K562 (cell line): ENCODE data around the gene TLDC2. TPM values are rescaled to one million over a fixed set of nuclear protein-coding genes. Genes with fewer than 3 reads are reported as not detected.

ENCODE experiments used
- ATAC-seq: fragments of 200-7000 bp; cut with Tn5 transposase; 3 replicates; pipeline ENCODE4 v1.9.1; 2020; ENCODE audit warnings: moderate library complexity
- BruUV-seq: library from RNA; stranded (reverse); fragments of 400-500 nt; replicated peaks from 2 replicates; lab custom pipeline; 2021; lab: Mats Ljungman, UMichigan
- CTCF ChIA-PET: fragments of 300-600 bp; formaldehyde crosslinking; extraction: SDS; loops from one replicate; lab custom pipeline; 2021; ENCODE audit warnings: low intra/inter-chr PET ratio; lab: Yijun Ruan, JAX
- POLR2A ChIA-PET: fragments of 300-600, 350-650 bp; sonication (Branson Sonifier 250); formaldehyde crosslinking; extraction: SDS; loops from one replicate; lab custom pipeline; 2021; ENCODE audit warnings: antibody characterized with exemption, inconsistent platforms; lab: Yijun Ruan, JAX
- DNase-seq, 4 experiments: peaks; one replicate each; pipeline versions ENCODE4 v3.0.0 to v3.0.0-alpha.2; 2011 to 2018; ENCODE audit warnings: low spot score in 3 of 4, mixed read lengths in 3 of 4; ENCODE audit errors: extremely low read depth in 1 of 4
- FAIRE-seq: peaks from 2 replicates; lab custom pipeline; 2011; peaks lifted over from hg19 to GRCh38; lab: Jason Lieb, UNC
- H2AFZ ChIP-seq: 2 replicates; pipeline ENCODE4 v1.6.0; 2011; ENCODE audit warnings: low read depth, low read length, control low read depth, inconsistent platforms
- H3K27ac ChIP-seq: fragments of 200-600 bp; 3 replicates; pipeline ENCODE4 v1.8.0; 2011; ENCODE audit warnings: low read depth, mild to moderate bottlenecking, control low read depth, inconsistent platforms, low read length, moderate library complexity, mixed read lengths; ENCODE audit errors: extremely low read depth
- H3K27me3 ChIP-seq, 2 experiments: fragments of 300-600 bp in 1 of 2; 2 replicates in 1 of 2; 3 replicates in 1 of 2; pipeline versions ENCODE4 v1.6.0 to v1.8.0; 2011; ENCODE audit warnings: inconsistent platforms in 2 of 2, low read length in 2 of 2, mild to moderate bottlenecking in 1 of 2, mixed read lengths in 1 of 2, moderate library complexity in 1 of 2; ENCODE audit not compliant: control insufficient read depth in 2 of 2, insufficient read depth in 2 of 2
- H3K36me3 ChIP-seq: fragments of 300-600 bp; 3 replicates; pipeline ENCODE4 v1.8.0; 2011; ENCODE audit warnings: mild to moderate bottlenecking, low read length, inconsistent platforms; ENCODE audit not compliant: control insufficient read depth, insufficient read depth
- H3K4me1 ChIP-seq, 2 experiments: fragments of 200-600 bp in 1 of 2; replicated peaks in 1 of 2; 2 replicates in 1 of 2; 3 replicates in 1 of 2; pipeline versions ENCODE4 v1.5.1 to v1.8.0; 2011; ENCODE audit warnings: inconsistent platforms in 2 of 2, low read length in 2 of 2, mild to moderate bottlenecking in 1 of 2, mixed read lengths in 1 of 2, moderate library complexity in 1 of 2; ENCODE audit not compliant: control insufficient read depth in 2 of 2, insufficient read depth in 2 of 2
- H3K4me2 ChIP-seq: 2 replicates; pipeline ENCODE4 v1.6.1; 2011; ENCODE audit warnings: low read length, control low read depth, inconsistent platforms, mixed read lengths; ENCODE audit not compliant: insufficient read depth
- H3K4me3 ChIP-seq: fragments of 200-600 bp; sonication (generic), shearing (Covaris generic); 2 replicates; pipeline ENCODE4 v1.5.1; 2016; ENCODE audit warnings: control low read depth, inconsistent platforms
- H3K79me2 ChIP-seq: fragments of 200-600 bp; 3 replicates; pipeline ENCODE4 v1.8.0; 2011; ENCODE audit warnings: low read length, inconsistent platforms; ENCODE audit not compliant: control insufficient read depth, insufficient read depth
- H3K9ac ChIP-seq, 2 experiments: 2 replicates each; pipeline versions ENCODE4 v1.6.0 to v1.6.1; 2011; ENCODE audit warnings: low read depth in 2 of 2, low read length in 2 of 2, control low read depth in 1 of 2, inconsistent platforms in 1 of 2, mild to moderate bottlenecking in 1 of 2, mixed read lengths in 1 of 2; ENCODE audit not compliant: insufficient read depth in 1 of 2
- H3K9me1 ChIP-seq: one replicate; pipeline ENCODE4 v1.6.0; 2011; ENCODE audit warnings: inconsistent platforms, mild to moderate bottlenecking, low read length, moderate library complexity; ENCODE audit not compliant: control insufficient read depth, insufficient read depth
- H3K9me3 ChIP-seq: replicated peaks from 2 replicates; pipeline ENCODE4 v1.5.1; 2011; ENCODE audit warnings: low read depth, low read length, inconsistent platforms; ENCODE audit not compliant: control insufficient read depth, insufficient read depth
- H4K20me1 ChIP-seq: replicated peaks from 2 replicates; pipeline ENCODE4 v1.6.1; 2011; ENCODE audit warnings: low read length, inconsistent platforms, mixed read lengths; ENCODE audit not compliant: control insufficient read depth, insufficient read depth
- ATF1 ChIP-seq, 2 experiments: fragments of 450-650 bp in 1 of 2; IDR thresholded peaks; 2 replicates each; pipeline ENCODE4 v1.6.1; 2016; ENCODE audit warnings: missing compliant biosample characterization in 1 of 2, missing genetic modification characterization in 1 of 2
- NR2C1 ChIP-seq, 2 experiments: fragments of 450-650 bp; IDR thresholded peaks; 2 replicates each; pipeline ENCODE4 v1.6.1; 2017; ENCODE audit warnings: mild to moderate bottlenecking in 2 of 2, antibody characterized with exemption in 1 of 2, inconsistent platforms in 1 of 2, missing compliant biosample characterization in 1 of 2, missing genetic modification characterization in 1 of 2
- NR2C2 ChIP-seq, 2 experiments: fragments of 200-800 bp in 1 of 2; sonication (Bioruptor generic) in 1 of 2; sonication (generic) in 1 of 2; formaldehyde crosslinking in 1 of 2; IDR thresholded peaks; 2 replicates each; pipeline versions ENCODE4 v1.6.1 to v1.8.0; 2016 to 2022; ENCODE audit warnings: mild to moderate bottlenecking in 1 of 2, missing compliant biosample characterization in 1 of 2, missing genetic modification characterization in 1 of 2, missing genetic modification reagents in 1 of 2
- RBM25 ChIP-seq: fragments of 200-400 bp; formaldehyde crosslinking; IDR thresholded peaks from 2 replicates; pipeline ENCODE4 v1.6.1; 2018; ENCODE audit warnings: low read length, low read depth, moderate library complexity; ENCODE audit not compliant: severe bottlenecking
- SMAD1 ChIP-seq: fragments of 150-350 bp; IDR thresholded peaks from 2 replicates; pipeline ENCODE4 v1.6.1; 2014; ENCODE audit warnings: low read length, low read depth; ENCODE audit not compliant: partially characterized antibody
- SNRNP70 ChIP-seq: fragments of 200-400 bp; formaldehyde crosslinking; optimal IDR thresholded peaks from 2 replicates; pipeline ENCODE3; 2017; ENCODE audit warnings: low read depth, low read length
- WGBS: fragments of 100-300 bp; shearing (Covaris generic); methylation state at CpG from one replicate; pipeline ENCODE4 v1.1.6; 2016; ENCODE audit warnings: low coverage, mixed read lengths; ENCODE audit not compliant: insufficient coverage; ENCODE audit errors: missing lambda C conversion rate; 5-methylcytosine and 5-hydroxymethylcytosine counted together
- in situ Hi-C: fragments of 300-500 bp; cut with MboI; formaldehyde crosslinking; loops from 4 replicates; pipeline ENCODE4 v1.15.0; 2018; ENCODE audit warnings: inconsistent platforms, mixed read lengths
- intact Hi-C: fragments of 100-400 bp; cut with micrococcal nuclease; formaldehyde crosslinking; loops from 2 replicates; pipeline ENCODE4 v1.14.2; 2022
- polyA plus RNA-seq, 8 experiments: library from polyadenylated mRNA; depleted of rRNA in 4 of 8; stranded (reverse) in 5 of 8; unstranded in 3 of 8; fragments of >200 nt; fragmentation: Nextera tagmentation in 2 of 8; fragmentation: Illumina TruSeq in 1 of 8; extraction: Ambion mirVana in 2 of 8; extraction: Trizol in 1 of 8; gene quantifications; 2 replicates each; pipeline versions ENCODE4 v1.2.1 to v1.2.3, GENCODE V29; 2011 to 2014; ENCODE audit warnings: inconsistent platforms in 1 of 8, missing spikeins in 1 of 8
- total RNA-seq, 7 experiments: library from RNA; depleted of rRNA in 6 of 7; stranded (reverse); fragments of >200 nt in 6 of 7; fragmentation: Illumina TruSeq in 2 of 7; extraction: Trizol in 2 of 7; gene quantifications; 2 replicates each; pipeline versions ENCODE4 v1.2.1 to v1.2.3, GENCODE V29; 2011 to 2021; ENCODE audit warnings: low replicate concordance in 1 of 7
- TF ChIP-seq, protein P1 (sequence below): fragments of 200-800 bp; sonication (Bioruptor generic); IDR thresholded peaks from 2 replicates; pipeline ENCODE4 v1.6.1; 2016; ENCODE audit warnings: missing genetic modification characterization, missing compliant biosample characterization
- TF ChIP-seq, protein P2 (sequence below): fragments of 250-450 bp; sonication (Bioruptor Pico); IDR thresholded peaks from 2 replicates; pipeline ENCODE4 v1.8.0; 2022; ENCODE audit warnings: inconsistent platforms

The TLDC2 gene
- total and polyA plus RNA-seq, 9 of the 15 experiments (the other 6 are each of a cell fraction or from before 2014, with no cell fraction given), result not detected

DNA sequence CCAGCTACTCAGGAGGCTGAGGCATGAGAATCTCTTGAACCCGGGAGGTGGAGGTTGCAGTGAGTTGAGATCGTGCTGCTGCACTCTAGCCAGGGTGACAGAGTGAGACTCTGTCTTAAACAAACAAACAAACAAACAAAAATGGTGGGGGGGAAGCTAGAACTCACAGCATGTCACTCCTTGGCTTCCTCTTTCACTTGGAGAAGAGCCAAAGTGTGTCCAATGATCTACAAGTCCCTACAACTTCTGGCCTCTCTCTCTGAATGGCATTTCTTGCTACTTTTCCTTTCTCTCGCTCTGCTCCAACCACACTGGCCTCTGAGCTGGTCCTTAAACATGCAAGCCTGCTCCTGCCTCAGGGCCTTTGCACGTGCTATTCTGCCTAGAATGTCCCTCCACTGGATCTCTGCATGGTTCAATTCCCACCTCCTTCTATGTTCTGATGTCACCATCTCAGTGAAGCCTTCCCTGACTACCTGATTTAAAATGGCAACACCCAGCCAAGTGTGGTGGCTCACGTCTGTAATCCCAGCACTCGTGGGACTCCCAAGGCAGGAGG is 8.1 kb downstream of the TLDC2 start (continued):
- TF ChIP-seq RBM25, result peak; percentile 61

DNA sequence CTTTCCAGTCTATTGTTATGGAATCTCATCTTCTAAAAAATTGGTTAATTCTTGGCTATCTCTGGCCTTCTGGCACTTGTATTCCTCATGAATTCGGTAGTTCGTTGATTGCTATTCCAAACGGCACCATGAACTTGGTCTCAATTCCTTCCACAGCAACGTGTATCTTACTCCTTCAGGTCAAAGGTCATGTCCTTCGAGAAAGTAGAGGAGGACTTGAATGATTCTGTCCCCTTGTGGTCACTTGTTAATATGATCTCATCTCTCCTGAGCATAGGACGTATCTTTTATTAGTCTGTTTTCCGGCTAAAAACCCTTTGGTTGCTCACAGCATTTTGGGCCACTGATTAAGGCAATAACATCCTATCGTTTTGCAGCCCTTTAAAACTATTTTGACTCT is 9.4 kb downstream of the TLDC2 start:
- Histone ChIP-seq H3K9ac (no peak overlapping the region), H3K36me3 (no peaks in the 10 kb centered on the region), H4K20me1 (peaks cover 6% of the 10 kb centered on the region; the same call in 1 of the 2 replicates), H3K4me3 (no peak overlapping the region), H3K27ac (no peak overlapping the region), H3K4me2 (no peak overlapping the region), H3K79me2 (no peaks in the 10 kb centered on the region), H3K9me3 (no peaks in the 10 kb centered on the region), H3K9me1 (no peaks in the 10 kb centered on the region), H3K4me1 (peaks cover 4 to 13% of the 10 kb centered on the region in 2 experiments), H2AFZ (0 out of 2 replicates have a peak overlapping the region, but pooled peaks have one; percentile 21), H3K27me3 (peaks cover 0 to 10% of the 10 kb centered on the region in 2 experiments; a peak in 2 of 5 replicates)
- in situ Hi-C loops, result no loop called here
- DNase-seq, result peak; percentile 51 to 73 (median 68)
- peak; percentile 54; the same call in 2 of the 3 replicates for ATAC-seq
- FAIRE-seq, result peak; percentile 80
- CTCF ChIA-PET, result interaction anchor here (0.9 to 1.0 kb wide), 2 partner anchors 22 to 111 kb away, joined by 4 to 6 read pairs; partner anchors contain the start of gene DSN1
- intact Hi-C loops, result loop anchor here (2.0 to 5.0 kb wide), 2 partner anchors 49 to 273 kb away; no protein-coding TSS in a partner anchor
- POLR2A ChIA-PET, result interaction anchor here (0.6 to 0.8 kb wide), 2 partner anchors 112 to 273 kb away, joined by 3 to 4 read pairs; partner anchors contain the start of gene DSN1
- WGBS, result 30% methylated on average over 8 of the region's 8 CpGs
- no TSS peak for BruUV-seq
- TF ChIP-seq NR2C2 (CRISPR knock-in tag; IDR thresholded peaks at IDR 0.05), result peak; percentile 92
- peak; percentile 94 for TF ChIP-seq NR2C2 (tag; IDR thresholded peaks at IDR 0.05)
- TF ChIP-seq SMAD1, result no peak
- TF ChIP-seq, protein P1, sequence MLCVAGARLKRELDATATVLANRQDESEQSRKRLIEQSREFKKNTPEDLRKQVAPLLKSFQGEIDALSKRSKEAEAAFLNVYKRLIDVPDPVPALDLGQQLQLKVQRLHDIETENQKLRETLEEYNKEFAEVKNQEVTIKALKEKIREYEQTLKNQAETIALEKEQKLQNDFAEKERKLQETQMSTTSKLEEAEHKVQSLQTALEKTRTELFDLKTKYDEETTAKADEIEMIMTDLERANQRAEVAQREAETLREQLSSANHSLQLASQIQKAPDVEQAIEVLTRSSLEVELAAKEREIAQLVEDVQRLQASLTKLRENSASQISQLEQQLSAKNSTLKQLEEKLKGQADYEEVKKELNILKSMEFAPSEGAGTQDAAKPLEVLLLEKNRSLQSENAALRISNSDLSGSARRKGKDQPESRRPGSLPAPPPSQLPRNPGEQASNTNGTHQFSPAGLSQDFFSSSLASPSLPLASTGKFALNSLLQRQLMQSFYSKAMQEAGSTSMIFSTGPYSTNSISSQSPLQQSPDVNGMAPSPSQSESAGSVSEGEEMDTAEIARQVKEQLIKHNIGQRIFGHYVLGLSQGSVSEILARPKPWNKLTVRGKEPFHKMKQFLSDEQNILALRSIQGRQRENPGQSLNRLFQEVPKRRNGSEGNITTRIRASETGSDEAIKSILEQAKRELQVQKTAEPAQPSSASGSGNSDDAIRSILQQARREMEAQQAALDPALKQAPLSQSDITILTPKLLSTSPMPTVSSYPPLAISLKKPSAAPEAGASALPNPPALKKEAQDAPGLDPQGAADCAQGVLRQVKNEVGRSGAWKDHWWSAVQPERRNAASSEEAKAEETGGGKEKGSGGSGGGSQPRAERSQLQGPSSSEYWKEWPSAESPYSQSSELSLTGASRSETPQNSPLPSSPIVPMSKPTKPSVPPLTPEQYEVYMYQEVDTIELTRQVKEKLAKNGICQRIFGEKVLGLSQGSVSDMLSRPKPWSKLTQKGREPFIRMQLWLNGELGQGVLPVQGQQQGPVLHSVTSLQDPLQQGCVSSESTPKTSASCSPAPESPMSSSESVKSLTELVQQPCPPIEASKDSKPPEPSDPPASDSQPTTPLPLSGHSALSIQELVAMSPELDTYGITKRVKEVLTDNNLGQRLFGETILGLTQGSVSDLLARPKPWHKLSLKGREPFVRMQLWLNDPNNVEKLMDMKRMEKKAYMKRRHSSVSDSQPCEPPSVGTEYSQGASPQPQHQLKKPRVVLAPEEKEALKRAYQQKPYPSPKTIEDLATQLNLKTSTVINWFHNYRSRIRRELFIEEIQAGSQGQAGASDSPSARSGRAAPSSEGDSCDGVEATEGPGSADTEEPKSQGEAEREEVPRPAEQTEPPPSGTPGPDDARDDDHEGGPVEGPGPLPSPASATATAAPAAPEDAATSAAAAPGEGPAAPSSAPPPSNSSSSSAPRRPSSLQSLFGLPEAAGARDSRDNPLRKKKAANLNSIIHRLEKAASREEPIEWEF (CRISPR knock-in tag), result no peak
- TF ChIP-seq SNRNP70, result no peak
- no peak for TF ChIP-seq ATF1 (CRISPR knock-in tag; IDR thresholded peaks at IDR 0.05)
- 0 out of 2 replicates have a peak, but pooled peaks have one; percentile 12 for TF ChIP-seq ATF1 (tag; IDR thresholded peaks at IDR 0.05)
- peak; percentile 95 for TF ChIP-seq NR2C1 (IDR thresholded peaks at IDR 0.05)
- peak; percentile 97 for TF ChIP-seq NR2C1 (tag; IDR thresholded peaks at IDR 0.05)
- TF ChIP-seq, protein P2, sequence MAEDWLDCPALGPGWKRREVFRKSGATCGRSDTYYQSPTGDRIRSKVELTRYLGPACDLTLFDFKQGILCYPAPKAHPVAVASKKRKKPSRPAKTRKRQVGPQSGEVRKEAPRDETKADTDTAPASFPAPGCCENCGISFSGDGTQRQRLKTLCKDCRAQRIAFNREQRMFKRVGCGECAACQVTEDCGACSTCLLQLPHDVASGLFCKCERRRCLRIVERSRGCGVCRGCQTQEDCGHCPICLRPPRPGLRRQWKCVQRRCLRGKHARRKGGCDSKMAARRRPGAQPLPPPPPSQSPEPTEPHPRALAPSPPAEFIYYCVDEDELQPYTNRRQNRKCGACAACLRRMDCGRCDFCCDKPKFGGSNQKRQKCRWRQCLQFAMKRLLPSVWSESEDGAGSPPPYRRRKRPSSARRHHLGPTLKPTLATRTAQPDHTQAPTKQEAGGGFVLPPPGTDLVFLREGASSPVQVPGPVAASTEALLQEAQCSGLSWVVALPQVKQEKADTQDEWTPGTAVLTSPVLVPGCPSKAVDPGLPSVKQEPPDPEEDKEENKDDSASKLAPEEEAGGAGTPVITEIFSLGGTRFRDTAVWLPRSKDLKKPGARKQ (CRISPR knock-in tag), result 0 out of 2 replicates have a peak, but pooled peaks have one; percentile 42
